ENCODE data around the gene KIAA0319L. TPM values are rescaled to one million over a fixed set of nuclear protein-coding genes. Genes with fewer than 3 reads are reported as not detected.
"Not testable (repeated sequence)": the region's sequence is repeated elsewhere in the genome, so short reads cannot be mapped to it uniquely, and the experiment has no call there.

Gene KIAA0319L
- total RNA-seq, 1 donor from 2014 or later: 44.9 TPM

DNA sequence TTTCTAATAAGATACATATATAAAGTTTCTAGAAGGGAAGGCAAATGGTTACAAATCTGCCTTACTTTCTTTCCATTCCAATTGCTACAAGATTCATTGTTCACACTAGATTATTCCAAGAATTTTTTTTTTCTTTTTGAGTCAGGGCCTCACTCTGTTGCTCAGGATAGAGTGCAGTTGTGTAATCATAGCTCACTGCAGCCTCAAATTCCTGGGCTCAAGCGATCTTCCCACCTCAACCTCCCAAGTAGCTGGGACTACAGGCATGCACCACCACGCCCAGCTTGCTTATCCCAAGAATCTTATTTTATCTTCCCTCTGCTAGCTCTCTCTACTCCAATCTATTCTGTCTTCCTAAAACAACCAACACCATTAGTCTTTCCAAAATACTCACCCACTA lies 81.8 kb downstream of the KIAA0319L start:
- DNase-seq (ENCODE audit: extremely low spot score, unreplicated experiment): no peak
- no peak overlapping the region for H3K4me3 Mint-ChIP-seq (ENCODE audit: unreplicated experiment)
- TF ChIP-seq, protein P1, sequence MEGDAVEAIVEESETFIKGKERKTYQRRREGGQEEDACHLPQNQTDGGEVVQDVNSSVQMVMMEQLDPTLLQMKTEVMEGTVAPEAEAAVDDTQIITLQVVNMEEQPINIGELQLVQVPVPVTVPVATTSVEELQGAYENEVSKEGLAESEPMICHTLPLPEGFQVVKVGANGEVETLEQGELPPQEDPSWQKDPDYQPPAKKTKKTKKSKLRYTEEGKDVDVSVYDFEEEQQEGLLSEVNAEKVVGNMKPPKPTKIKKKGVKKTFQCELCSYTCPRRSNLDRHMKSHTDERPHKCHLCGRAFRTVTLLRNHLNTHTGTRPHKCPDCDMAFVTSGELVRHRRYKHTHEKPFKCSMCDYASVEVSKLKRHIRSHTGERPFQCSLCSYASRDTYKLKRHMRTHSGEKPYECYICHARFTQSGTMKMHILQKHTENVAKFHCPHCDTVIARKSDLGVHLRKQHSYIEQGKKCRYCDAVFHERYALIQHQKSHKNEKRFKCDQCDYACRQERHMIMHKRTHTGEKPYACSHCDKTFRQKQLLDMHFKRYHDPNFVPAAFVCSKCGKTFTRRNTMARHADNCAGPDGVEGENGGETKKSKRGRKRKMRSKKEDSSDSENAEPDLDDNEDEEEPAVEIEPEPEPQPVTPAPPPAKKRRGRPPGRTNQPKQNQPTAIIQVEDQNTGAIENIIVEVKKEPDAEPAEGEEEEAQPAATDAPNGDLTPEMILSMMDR (IDR thresholded peaks at IDR 0.05): no peak

DNA sequence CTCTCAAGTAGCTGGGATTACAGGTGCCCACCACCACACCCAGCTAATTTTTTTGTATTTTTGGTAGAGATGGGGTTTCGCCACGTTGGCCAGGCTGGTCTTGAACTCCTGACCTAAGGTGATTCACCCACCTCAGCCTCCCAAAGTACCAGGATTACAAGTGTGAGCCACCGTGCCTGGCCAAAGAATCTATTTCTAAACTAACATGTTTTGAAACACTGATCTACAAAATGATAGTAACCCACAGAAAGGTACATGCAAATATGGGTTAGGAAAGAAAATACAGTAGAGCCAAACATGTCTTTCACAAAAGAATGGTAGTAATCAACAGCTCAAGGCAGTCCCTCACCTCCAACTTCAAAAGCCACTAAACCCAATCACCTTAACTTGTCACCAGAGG lies 84.0 kb downstream of the KIAA0319L start:
- not testable (repeated sequence) for H3K27ac Mint-ChIP-seq (ENCODE audit: unreplicated experiment); H3K9me3 Mint-ChIP-seq (ENCODE audit: unreplicated experiment); DNase-seq (ENCODE audit: extremely low spot score, unreplicated experiment); H3K27me3 Mint-ChIP-seq (ENCODE audit: unreplicated experiment); H3K4me3 Mint-ChIP-seq (ENCODE audit: unreplicated experiment)
- peaks cover 38% of the 10 kb centered on the region for H3K36me3 Mint-ChIP-seq (ENCODE audit: unreplicated experiment)
- H3K4me1 Mint-ChIP-seq (ENCODE audit: unreplicated experiment): peaks cover 21% of the 10 kb centered on the region

More for the DNA sequence above, 81.8 kb downstream of the KIAA0319L start:
- H3K4me1 Mint-ChIP-seq (ENCODE audit: unreplicated experiment): peaks cover 21% of the 10 kb centered on the region
- H3K36me3 Mint-ChIP-seq (ENCODE audit: unreplicated experiment): peaks cover 29% of the 10 kb centered on the region
- peak overlapping the region; percentile 29 for H3K27ac Mint-ChIP-seq (ENCODE audit: unreplicated experiment)
- H3K9me3 Mint-ChIP-seq (ENCODE audit: unreplicated experiment): no peaks in the 10 kb centered on the region
- H3K27me3 Mint-ChIP-seq (ENCODE audit: unreplicated experiment): no peaks in the 10 kb centered on the region

DNA sequence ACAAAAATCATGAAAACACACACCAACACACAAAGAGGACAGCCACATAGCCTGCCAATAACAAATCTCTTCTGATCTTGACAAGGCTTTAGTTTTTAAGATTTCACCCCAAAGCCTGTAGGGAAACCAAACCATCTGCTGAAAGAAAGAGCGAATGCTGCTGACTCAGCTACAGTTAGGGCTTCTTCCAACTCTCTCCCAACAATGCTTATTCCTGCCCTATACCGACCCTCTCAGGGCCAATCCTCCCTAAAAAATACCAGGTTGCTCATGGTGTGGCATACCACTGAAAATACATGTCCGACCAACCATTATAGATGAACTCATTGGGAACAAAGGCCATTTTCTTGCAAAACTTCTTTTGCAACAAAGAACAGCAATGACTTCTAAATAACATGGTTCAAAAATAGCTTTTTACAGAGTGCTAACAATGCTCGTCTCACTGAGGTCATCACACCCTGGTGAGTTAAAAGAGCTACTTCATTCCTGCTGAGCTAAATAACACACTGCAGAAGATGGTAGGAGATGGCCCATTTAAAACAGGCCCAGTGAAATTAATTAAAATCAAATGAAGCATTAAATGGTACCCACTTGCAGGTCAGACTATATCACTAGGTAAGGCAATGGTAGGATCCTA lies 86.1 kb downstream of the KIAA0319L start:
- H3K9me3 Mint-ChIP-seq (ENCODE audit: unreplicated experiment): no peaks in the 10 kb centered on the region
- no peak overlapping the region for H3K27ac Mint-ChIP-seq (ENCODE audit: unreplicated experiment)
- TF ChIP-seq, protein P1 (IDR thresholded peaks at IDR 0.05): no peak
- peaks cover 10% of the 10 kb centered on the region for H3K4me1 Mint-ChIP-seq (ENCODE audit: unreplicated experiment)
- no peak for DNase-seq (ENCODE audit: extremely low spot score, unreplicated experiment)
- H3K4me3 Mint-ChIP-seq (ENCODE audit: unreplicated experiment): no peak overlapping the region
- no peaks in the 10 kb centered on the region for H3K27me3 Mint-ChIP-seq (ENCODE audit: unreplicated experiment)
- H3K36me3 Mint-ChIP-seq (ENCODE audit: unreplicated experiment): peaks cover 34% of the 10 kb centered on the region

DNA sequence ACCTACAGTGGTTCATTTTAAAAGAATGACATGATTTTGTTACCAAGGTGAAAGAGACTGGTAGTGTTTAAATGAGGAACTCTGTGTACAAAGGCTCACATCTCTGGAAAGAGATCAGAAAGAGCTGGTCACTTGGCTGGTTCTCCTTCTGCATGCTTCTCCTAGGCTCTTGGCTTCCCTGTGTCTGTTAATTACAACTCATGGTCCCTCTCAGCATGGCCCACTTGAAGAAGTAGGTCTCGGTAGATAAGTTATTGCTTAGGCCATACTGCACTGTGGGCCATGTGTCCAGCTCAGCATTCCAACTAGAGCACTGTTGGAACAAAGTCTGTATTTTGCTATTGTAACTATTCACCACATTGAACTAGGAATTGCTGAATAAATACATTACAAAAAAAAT lies 91.1 kb downstream of the KIAA0319L start:
- no peak overlapping the region for H3K27ac Mint-ChIP-seq (ENCODE audit: unreplicated experiment)
- H3K4me1 Mint-ChIP-seq (ENCODE audit: unreplicated experiment): no peaks in the 10 kb centered on the region
- TF ChIP-seq, protein P1 (IDR thresholded peaks at IDR 0.05): no peak
- H3K27me3 Mint-ChIP-seq (ENCODE audit: unreplicated experiment): no peaks in the 10 kb centered on the region
- no peak overlapping the region for H3K4me3 Mint-ChIP-seq (ENCODE audit: unreplicated experiment)
- DNase-seq (ENCODE audit: extremely low spot score, unreplicated experiment): no peak
- peaks cover 56% of the 10 kb centered on the region for H3K36me3 Mint-ChIP-seq (ENCODE audit: unreplicated experiment)
- peaks cover 3% of the 10 kb centered on the region for H3K9me3 Mint-ChIP-seq (ENCODE audit: unreplicated experiment)

DNA sequence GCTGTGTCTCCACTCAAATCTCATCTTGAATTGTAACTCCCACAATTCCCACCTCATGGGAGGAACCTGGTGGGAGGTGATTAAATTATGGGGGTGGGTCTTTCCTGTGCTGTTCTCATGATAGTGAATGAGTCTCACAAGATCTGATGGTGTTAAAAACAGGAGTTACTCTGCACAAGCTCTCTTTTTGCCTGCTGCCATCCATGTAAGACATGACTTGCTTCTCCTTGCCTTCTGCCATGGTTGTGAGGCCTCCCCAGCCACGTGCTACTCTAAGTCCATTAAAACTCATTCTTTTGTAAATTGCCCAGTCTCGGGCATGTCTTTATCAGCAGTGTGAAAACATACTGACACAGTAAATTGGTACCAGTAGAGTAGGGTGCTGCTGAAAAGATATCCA lies 93.5 kb downstream of the KIAA0319L start:
- H3K4me3 Mint-ChIP-seq (ENCODE audit: unreplicated experiment); DNase-seq (ENCODE audit: extremely low spot score, unreplicated experiment); H3K9me3 Mint-ChIP-seq (ENCODE audit: unreplicated experiment); H3K4me1 Mint-ChIP-seq (ENCODE audit: unreplicated experiment); H3K27ac Mint-ChIP-seq (ENCODE audit: unreplicated experiment); H3K27me3 Mint-ChIP-seq (ENCODE audit: unreplicated experiment): not testable (repeated sequence)
- H3K36me3 Mint-ChIP-seq (ENCODE audit: unreplicated experiment): peaks cover 53% of the 10 kb centered on the region

DNA sequence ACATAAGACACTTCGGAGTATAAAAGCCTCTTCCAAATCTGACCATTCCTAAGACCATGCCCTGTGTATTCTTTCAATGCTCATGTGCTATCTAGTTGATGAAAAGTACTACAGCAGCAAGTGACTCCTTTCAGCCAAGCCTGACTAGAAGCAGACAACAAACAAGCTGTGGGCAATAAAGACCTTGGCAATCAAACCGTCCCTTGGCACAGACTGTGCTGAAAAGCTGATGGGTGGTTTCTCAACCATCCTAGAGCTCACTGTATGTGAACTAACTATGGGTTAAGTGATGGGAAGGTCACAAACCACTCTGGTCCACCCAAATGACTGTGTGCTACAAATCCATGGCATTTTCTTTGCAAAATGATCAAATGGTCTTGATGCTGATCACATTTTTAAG lies 94.0 kb downstream of the KIAA0319L start:
- H3K36me3 Mint-ChIP-seq (ENCODE audit: unreplicated experiment): peaks cover 49% of the 10 kb centered on the region
- H3K27ac Mint-ChIP-seq (ENCODE audit: unreplicated experiment): no peak overlapping the region
- H3K9me3 Mint-ChIP-seq (ENCODE audit: unreplicated experiment): peaks cover 3% of the 10 kb centered on the region
- DNase-seq (ENCODE audit: extremely low spot score, unreplicated experiment): no peak
- no peaks in the 10 kb centered on the region for H3K27me3 Mint-ChIP-seq (ENCODE audit: unreplicated experiment)
- H3K4me1 Mint-ChIP-seq (ENCODE audit: unreplicated experiment): no peaks in the 10 kb centered on the region
- H3K4me3 Mint-ChIP-seq (ENCODE audit: unreplicated experiment): no peak overlapping the region
- TF ChIP-seq, protein P1 (IDR thresholded peaks at IDR 0.05): no peak

Measured in osteocyte (in vitro differentiated cells).